Karpas-422 (cell line): ENCODE data around the gene ACTN1. TPM values are rescaled to one million over a fixed set of nuclear protein-coding genes. Genes with fewer than 3 reads are reported as not detected.
"Not testable (repeated sequence)": the region's sequence is repeated elsewhere in the genome, so short reads cannot be mapped to it uniquely, and the experiment has no call there.

ENCODE experiments used
- DNase-seq: peaks from one replicate; pipeline ENCODE4 v3.0.0-alpha.2; 2015
- H2AFZ ChIP-seq: fragments of 200-600 bp; sonication (generic); 2 replicates; pipeline ENCODE4 v1.6.1; 2014; ENCODE audit warnings: antibody characterized with exemption, low read length, mixed read lengths
- H3K27ac ChIP-seq: fragments of 200-600 bp; sonication (generic); 2 replicates; pipeline ENCODE4 v1.5.1; 2014; ENCODE audit warnings: mild to moderate bottlenecking, low read length, moderate library complexity
- H3K27me3 ChIP-seq: fragments of 200-600 bp; sonication (generic); 2 replicates; pipeline ENCODE4 v1.6.1; 2014; ENCODE audit warnings: low read length, mixed read lengths
- H3K36me3 ChIP-seq: fragments of 200-600 bp; sonication (generic); 2 replicates; pipeline ENCODE4 v1.6.1; 2014; ENCODE audit warnings: low read length, mixed read lengths; ENCODE audit not compliant: insufficient read depth
- H3K4me1 ChIP-seq: fragments of 200-600 bp; sonication (generic); 2 replicates; pipeline ENCODE4 v1.6.1; 2014; ENCODE audit warnings: mild to moderate bottlenecking, low read length, mixed read lengths
- H3K4me2 ChIP-seq: fragments of 200-600 bp; sonication (generic); 2 replicates; pipeline ENCODE4 v1.6.1; 2014; ENCODE audit warnings: low read length, low read depth, mild to moderate bottlenecking; ENCODE audit not compliant: poor library complexity, severe bottlenecking
- H3K4me3 ChIP-seq: fragments of 200-600 bp; sonication (generic); 2 replicates; pipeline ENCODE4 v1.5.1; 2014; ENCODE audit warnings: mild to moderate bottlenecking, antibody characterized with exemption, low read length, mixed read lengths
- H3K79me2 ChIP-seq: fragments of 200-600 bp; sonication (generic); 2 replicates; pipeline ENCODE4 v1.6.1; 2014; ENCODE audit warnings: mild to moderate bottlenecking, low read length, mixed read lengths
- H3K9ac ChIP-seq: fragments of 200-600 bp; sonication (generic); 2 replicates; pipeline ENCODE4 v1.6.0; 2014; ENCODE audit warnings: low read length
- H3K9me2 ChIP-seq: fragments of 200-600 bp; sonication (generic), shearing (Covaris generic); replicated peaks from 2 replicates; pipeline ENCODE4 v1.6.0; 2014; ENCODE audit warnings: mild to moderate bottlenecking, low read length, moderate library complexity; ENCODE audit not compliant: insufficient read depth
- H3K9me3 ChIP-seq: fragments of 300-700, 200-600 bp; sonication (generic); 2 replicates; pipeline ENCODE4 v1.6.1; 2014; ENCODE audit warnings: low read length, mixed read lengths
- H4K20me1 ChIP-seq: fragments of 200-600 bp; sonication (generic); 2 replicates; pipeline ENCODE4 v1.6.1; 2014; ENCODE audit warnings: mild to moderate bottlenecking, antibody characterized with exemption, low read length, low read depth; ENCODE audit not compliant: insufficient read depth
- total RNA-seq: library from RNA; depleted of rRNA; stranded (reverse); fragments of >200 nt; shearing (Covaris generic); gene quantifications from 2 replicates; pipeline ENCODE4 v1.2.3, GENCODE V29; 2014; ENCODE audit warnings: low replicate concordance

ACTN1 gene
- total RNA-seq, 1 experiment from 2014 or later, result not detected

- no peaks in the 10 kb centered on the region for H3K9me2 ChIP-seq
- H3K9me3 ChIP-seq, result no peaks in the 10 kb centered on the region
- H4K20me1 ChIP-seq, result no peaks in the 10 kb centered on the region
- no peak overlapping the region for H3K27ac ChIP-seq
- H2AFZ ChIP-seq, result no peak overlapping the region
- H3K4me2 ChIP-seq, result no peak overlapping the region
- H3K79me2 ChIP-seq, result no peaks in the 10 kb centered on the region
- no peaks in the 10 kb centered on the region for H3K36me3 ChIP-seq
- no peaks in the 10 kb centered on the region for H3K27me3 ChIP-seq
- no peak for DNase-seq
- H3K9ac ChIP-seq, result no peak overlapping the region
- no peaks in the 10 kb centered on the region for H3K4me1 ChIP-seq
- no peak overlapping the region for H3K4me3 ChIP-seq
Observed at GRCh38 chr14:68976160-68977067, 2.7 kb downstream of the ACTN1 start.

- Histone ChIP-seq H3K27me3 (no peaks in the 10 kb centered on the region), H2AFZ (no peak overlapping the region), H3K79me2 (no peaks in the 10 kb centered on the region), H3K9me3 (no peaks in the 10 kb centered on the region), H3K9me2 (no peaks in the 10 kb centered on the region), H3K27ac (no peak overlapping the region), H4K20me1 (no peaks in the 10 kb centered on the region), H3K36me3 (no peaks in the 10 kb centered on the region), H3K4me3 (no peak overlapping the region), H3K4me2 (no peak overlapping the region), H3K9ac (no peak overlapping the region), H3K4me1 (no peaks in the 10 kb centered on the region)
- DNase-seq, result no peak
Observed at GRCh38 chr14:68975667-68976066, 3.4 kb downstream of the ACTN1 start.

- Histone ChIP-seq H2AFZ (no peak overlapping the region), H3K4me3 (no peak overlapping the region), H4K20me1 (no peaks in the 10 kb centered on the region), H3K79me2 (no peaks in the 10 kb centered on the region), H3K9me2 (no peaks in the 10 kb centered on the region), H3K27ac (no peak overlapping the region), H3K27me3 (no peaks in the 10 kb centered on the region), H3K36me3 (no peaks in the 10 kb centered on the region), H3K4me2 (no peak overlapping the region), H3K9me3 (no peaks in the 10 kb centered on the region), H3K9ac (no peak overlapping the region), H3K4me1 (no peaks in the 10 kb centered on the region)
- DNase-seq, result no peak
Observed at GRCh38 chr14:68974759-68975347, 4.2 kb downstream of the ACTN1 start.

- no peaks in the 10 kb centered on the region for H3K9me2 ChIP-seq
- no peak overlapping the region for H3K4me3 ChIP-seq
- no peaks in the 10 kb centered on the region for H3K9me3 ChIP-seq
- no peaks in the 10 kb centered on the region for H3K79me2 ChIP-seq
- no peaks in the 10 kb centered on the region for H4K20me1 ChIP-seq
- H2AFZ ChIP-seq, result no peak overlapping the region
- no peak overlapping the region for H3K27ac ChIP-seq
- no peak overlapping the region for H3K4me2 ChIP-seq
- H3K9ac ChIP-seq, result no peak overlapping the region
- no peaks in the 10 kb centered on the region for H3K36me3 ChIP-seq
- no peaks in the 10 kb centered on the region for H3K4me1 ChIP-seq
- no peaks in the 10 kb centered on the region for H3K27me3 ChIP-seq
- no peak for DNase-seq
Observed at GRCh38 chr14:68973639-68974038, 5.5 kb downstream of the ACTN1 start.

GRCh38 chr14:68973219-68973565 lies 5.9 kb downstream of the ACTN1 start:
- DNase-seq, H2AFZ ChIP-seq, H3K27me3 ChIP-seq, H3K9me2 ChIP-seq, H3K9ac ChIP-seq, H3K79me2 ChIP-seq, H3K4me2 ChIP-seq, H4K20me1 ChIP-seq, H3K27ac ChIP-seq, H3K4me3 ChIP-seq, H3K36me3 ChIP-seq, H3K4me1 ChIP-seq, H3K9me3 ChIP-seq: not testable (repeated sequence)

GRCh38 chr14:68972507-68973218 lies 6.4 kb downstream of the ACTN1 start:
- no peaks in the 10 kb centered on the region for H3K27me3 ChIP-seq
- no peaks in the 10 kb centered on the region for H4K20me1 ChIP-seq
- H3K4me2 ChIP-seq, result no peak overlapping the region
- H3K4me3 ChIP-seq, result no peak overlapping the region
- no peaks in the 10 kb centered on the region for H3K79me2 ChIP-seq
- no peak overlapping the region for H3K9ac ChIP-seq
- no peak overlapping the region for H2AFZ ChIP-seq
- H3K9me3 ChIP-seq, result no peaks in the 10 kb centered on the region
- no peaks in the 10 kb centered on the region for H3K36me3 ChIP-seq
- H3K27ac ChIP-seq, result no peak overlapping the region
- DNase-seq, result no peak
- no peaks in the 10 kb centered on the region for H3K9me2 ChIP-seq
- H3K4me1 ChIP-seq, result no peaks in the 10 kb centered on the region

GRCh38 chr14:68971411-68972035 lies 7.6 kb downstream of the ACTN1 start:
- no peaks in the 10 kb centered on the region for H3K79me2 ChIP-seq
- no peak overlapping the region for H3K9ac ChIP-seq
- H3K36me3 ChIP-seq, result no peaks in the 10 kb centered on the region
- no peaks in the 10 kb centered on the region for H3K27me3 ChIP-seq
- DNase-seq, result no peak
- no peaks in the 10 kb centered on the region for H3K9me2 ChIP-seq
- H3K4me3 ChIP-seq, result no peak overlapping the region
- no peak overlapping the region for H3K27ac ChIP-seq
- H2AFZ ChIP-seq, result no peak overlapping the region
- no peaks in the 10 kb centered on the region for H3K9me3 ChIP-seq
- H3K4me1 ChIP-seq, result no peaks in the 10 kb centered on the region
- H3K4me2 ChIP-seq, result no peak overlapping the region
- H4K20me1 ChIP-seq, result no peaks in the 10 kb centered on the region; the same call in 1 of the 2 replicates

GRCh38 chr14:68970736-68971135 lies 8.4 kb downstream of the ACTN1 start:
- no peaks in the 10 kb centered on the region for H3K79me2 ChIP-seq
- H3K9ac ChIP-seq, result no peak overlapping the region

More at GRCh38 chr14:68970736-68971135, 8.4 kb downstream of the ACTN1 start:
- no peak for DNase-seq
- no peak overlapping the region for H3K27ac ChIP-seq
- H3K9me2 ChIP-seq, result no peaks in the 10 kb centered on the region
- H3K4me2 ChIP-seq, result no peak overlapping the region
- H4K20me1 ChIP-seq, result no peaks in the 10 kb centered on the region; the same call in 1 of the 2 replicates
- H3K9me3 ChIP-seq, result no peaks in the 10 kb centered on the region
- no peaks in the 10 kb centered on the region for H3K4me1 ChIP-seq
- no peak overlapping the region for H3K4me3 ChIP-seq
- H2AFZ ChIP-seq, result no peak overlapping the region
- H3K36me3 ChIP-seq, result no peaks in the 10 kb centered on the region
- no peaks in the 10 kb centered on the region for H3K27me3 ChIP-seq
